Transverse colon (tissue), 3 donors: ENCODE results near the gene EXT2.
A peak's percentile ranks its signal among the peaks of the same experiment; 100 is the strongest.

Source experiments
- EP300 ChIP-seq: sonication (generic); formaldehyde crosslinking; IDR thresholded peaks from one replicate; pipeline ENCODE4 v1.6.1; 2017; ENCODE audit warnings: antibody characterized with exemption, low read depth
- POLR2A ChIP-seq: fragments of 450-650 bp; IDR thresholded peaks from one replicate; pipeline ENCODE4 v1.6.1; 2016; ENCODE audit warnings: antibody characterized with exemption, mild to moderate bottlenecking, moderate library complexity
- TF ChIP-seq, protein P1 (sequence below), 5 experiments: fragments of 200-600 bp in 3 of 5; fragments of 450-650 bp in 2 of 5; sonication (generic) in 3 of 5; IDR thresholded peaks; 1 replicate in 2 of 5; 2 replicates in 3 of 5; pipeline ENCODE4 v1.5.1; 2016 to 2017; ENCODE audit warnings: antibody characterized with exemption in 5 of 5, inconsistent platforms in 3 of 5, mild to moderate bottlenecking in 2 of 5, moderate library complexity in 1 of 5

DNA sequence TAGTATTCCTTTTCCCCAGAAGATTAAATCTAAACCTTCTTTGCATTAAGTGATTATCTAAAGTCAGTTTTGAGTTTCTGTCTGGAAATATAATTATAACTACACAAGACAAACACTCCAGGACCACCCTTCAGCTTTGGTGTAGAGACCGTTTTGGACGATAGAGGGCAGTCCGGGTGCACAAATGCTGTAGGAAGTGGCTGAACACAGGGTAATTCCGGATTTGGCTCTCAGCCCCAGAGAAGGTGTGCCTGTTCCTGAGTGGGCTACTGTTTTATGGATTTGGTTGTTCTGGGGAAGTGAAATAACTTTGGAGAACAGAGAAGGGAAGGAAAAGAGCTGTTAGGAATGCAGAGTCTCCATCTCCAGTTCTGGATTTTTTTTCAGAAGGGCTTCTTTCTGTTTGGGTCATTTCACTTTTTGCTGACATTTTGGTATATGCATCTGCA lies 14.8 kb downstream of the EXT2 start:
- TF ChIP-seq, protein P1, sequence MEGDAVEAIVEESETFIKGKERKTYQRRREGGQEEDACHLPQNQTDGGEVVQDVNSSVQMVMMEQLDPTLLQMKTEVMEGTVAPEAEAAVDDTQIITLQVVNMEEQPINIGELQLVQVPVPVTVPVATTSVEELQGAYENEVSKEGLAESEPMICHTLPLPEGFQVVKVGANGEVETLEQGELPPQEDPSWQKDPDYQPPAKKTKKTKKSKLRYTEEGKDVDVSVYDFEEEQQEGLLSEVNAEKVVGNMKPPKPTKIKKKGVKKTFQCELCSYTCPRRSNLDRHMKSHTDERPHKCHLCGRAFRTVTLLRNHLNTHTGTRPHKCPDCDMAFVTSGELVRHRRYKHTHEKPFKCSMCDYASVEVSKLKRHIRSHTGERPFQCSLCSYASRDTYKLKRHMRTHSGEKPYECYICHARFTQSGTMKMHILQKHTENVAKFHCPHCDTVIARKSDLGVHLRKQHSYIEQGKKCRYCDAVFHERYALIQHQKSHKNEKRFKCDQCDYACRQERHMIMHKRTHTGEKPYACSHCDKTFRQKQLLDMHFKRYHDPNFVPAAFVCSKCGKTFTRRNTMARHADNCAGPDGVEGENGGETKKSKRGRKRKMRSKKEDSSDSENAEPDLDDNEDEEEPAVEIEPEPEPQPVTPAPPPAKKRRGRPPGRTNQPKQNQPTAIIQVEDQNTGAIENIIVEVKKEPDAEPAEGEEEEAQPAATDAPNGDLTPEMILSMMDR (IDR thresholded peaks at IDR 0.05): peak; percentile 56 to 64 (median 61)
- TF ChIP-seq POLR2A (no peak), EP300 (no peak)
